ENCODE results near the gene POLR2C. TPM values are rescaled to one million over a fixed set of nuclear protein-coding genes. Genes with fewer than 3 reads are reported as not detected.

POLR2C gene
- total and polyA plus RNA-seq, 2 of the 13 experiments (the other 11 are each of a cell fraction or from before 2014, with no cell fraction given): 104 to 216 TPM

DNA sequence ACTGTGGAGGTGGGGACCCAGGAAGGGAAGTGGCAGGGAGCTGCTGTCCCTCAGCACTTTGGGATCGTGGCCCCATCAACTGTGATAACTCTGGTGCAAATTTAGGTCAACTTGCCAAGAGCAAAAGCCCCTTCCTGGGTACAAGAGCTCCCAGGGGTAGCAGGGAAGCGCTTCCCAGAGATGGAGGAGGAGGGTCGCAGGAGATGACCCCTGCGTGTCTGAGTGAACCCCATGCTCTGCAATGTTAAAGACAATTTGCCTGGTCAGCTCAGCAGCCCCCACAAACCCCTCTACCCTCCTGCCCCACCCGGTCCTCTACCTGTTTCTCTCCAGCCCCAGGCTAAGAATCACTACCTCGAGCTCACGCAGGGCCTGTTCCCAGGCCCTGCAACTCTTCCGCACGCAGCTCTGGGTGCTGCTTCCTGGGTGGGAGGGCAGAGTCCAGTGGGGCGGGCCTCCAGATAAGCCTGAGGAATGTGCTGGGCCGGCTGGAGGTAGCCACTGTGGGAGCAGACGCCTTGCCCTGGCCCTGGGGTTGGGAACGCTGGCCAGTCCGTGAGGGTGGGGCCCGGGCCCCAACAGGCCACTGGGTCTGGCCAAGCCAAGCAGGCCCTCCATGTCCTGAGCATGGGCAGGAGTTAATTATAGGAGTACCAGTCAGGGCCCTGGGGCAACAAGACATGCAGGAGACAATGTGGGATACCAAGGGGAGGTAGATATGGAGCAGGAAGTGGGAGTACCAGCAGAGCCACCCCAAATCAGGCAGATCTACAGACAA lies 17.7 kb downstream of the POLR2C start (continued):
- TF ChIP-seq NR1H2 (CRISPR knock-in tag; IDR thresholded peaks at IDR 0.05; ENCODE audit: borderline replicate concordance, low read depth) (no peak), ARNT2 (CRISPR knock-in tag; IDR thresholded peaks at IDR 0.05; ENCODE audit: low read depth) (peak; percentile 53; the same call in 1 of the 2 replicates), ZNF841 (CRISPR knock-in tag; IDR thresholded peaks at IDR 0.05; ENCODE audit: borderline replicate concordance) (no peak), ZNF383 (CRISPR knock-in tag; IDR thresholded peaks at IDR 0.05; ENCODE audit: borderline replicate concordance) (no peak), NFRKB (IDR thresholded peaks at IDR 0.05) (no peak), HES4 (CRISPR knock-in tag; IDR thresholded peaks at IDR 0.05; ENCODE audit: borderline replicate concordance) (no peak), MBNL3 (CRISPR knock-in tag; conservative IDR thresholded peaks at IDR 0.05) (no peak), TAF15 (IDR thresholded peaks at IDR 0.05; ENCODE audit: low read depth, low read length, poor library complexity, severe bottlenecking) (peak; percentile 63), ZNF33A (CRISPR knock-in tag; IDR thresholded peaks at IDR 0.05; ENCODE audit: borderline replicate concordance) (no peak), KLF15 (CRISPR knock-in tag; IDR thresholded peaks at IDR 0.05; ENCODE audit: borderline replicate concordance) (peak; percentile 30; the same call in 1 of the 2 replicates), ISX (CRISPR knock-in tag; conservative IDR thresholded peaks at IDR 0.05) (no peak), ZNF782 (CRISPR knock-in tag; IDR thresholded peaks at IDR 0.05; ENCODE audit: borderline replicate concordance) (no peak; the same call in 1 of the 2 replicates), FLYWCH1 (CRISPR knock-in tag; IDR thresholded peaks at IDR 0.05) (no peak), ZKSCAN5 (CRISPR knock-in tag; IDR thresholded peaks at IDR 0.05) (0 out of 2 replicates have a peak, but pooled peaks have one; percentile 44), NCOA5 (CRISPR knock-in tag; IDR thresholded peaks at IDR 0.05) (no peak), CAMTA2 (CRISPR knock-in tag; IDR thresholded peaks at IDR 0.05; ENCODE audit: borderline replicate concordance) (no peak), ZNF350 (CRISPR knock-in tag; IDR thresholded peaks at IDR 0.05; ENCODE audit: borderline replicate concordance, low read depth) (peak; percentile 65; the same call in 1 of the 2 replicates), RBAK (CRISPR knock-in tag; IDR thresholded peaks at IDR 0.05) (no peak), ZNF263 (CRISPR knock-in tag; IDR thresholded peaks at IDR 0.05) (no peak; the same call in 1 of the 2 replicates), MAFF (IDR thresholded peaks at IDR 0.05; ENCODE audit: low read depth, low read length) (no peak), MED13 (CRISPR knock-in tag; IDR thresholded peaks at IDR 0.05) (0 out of 2 replicates have a peak, but pooled peaks have one; percentile 9), ESRRA (CRISPR knock-in tag; IDR thresholded peaks at IDR 0.05; ENCODE audit: low read depth) (peak; percentile 75), ZNF891 (CRISPR knock-in tag; IDR thresholded peaks at IDR 0.05) (0 out of 2 replicates have a peak, but pooled peaks have one; percentile 12), FOXM1 (CRISPR knock-in tag; IDR thresholded peaks at IDR 0.05) (no peak), JUNB (CRISPR knock-in tag; IDR thresholded peaks at IDR 0.05; ENCODE audit: borderline replicate concordance) (no peak), ZNF124 (CRISPR knock-in tag; IDR thresholded peaks at IDR 0.05) (no peak)
- TF ChIP-seq, protein P1, sequence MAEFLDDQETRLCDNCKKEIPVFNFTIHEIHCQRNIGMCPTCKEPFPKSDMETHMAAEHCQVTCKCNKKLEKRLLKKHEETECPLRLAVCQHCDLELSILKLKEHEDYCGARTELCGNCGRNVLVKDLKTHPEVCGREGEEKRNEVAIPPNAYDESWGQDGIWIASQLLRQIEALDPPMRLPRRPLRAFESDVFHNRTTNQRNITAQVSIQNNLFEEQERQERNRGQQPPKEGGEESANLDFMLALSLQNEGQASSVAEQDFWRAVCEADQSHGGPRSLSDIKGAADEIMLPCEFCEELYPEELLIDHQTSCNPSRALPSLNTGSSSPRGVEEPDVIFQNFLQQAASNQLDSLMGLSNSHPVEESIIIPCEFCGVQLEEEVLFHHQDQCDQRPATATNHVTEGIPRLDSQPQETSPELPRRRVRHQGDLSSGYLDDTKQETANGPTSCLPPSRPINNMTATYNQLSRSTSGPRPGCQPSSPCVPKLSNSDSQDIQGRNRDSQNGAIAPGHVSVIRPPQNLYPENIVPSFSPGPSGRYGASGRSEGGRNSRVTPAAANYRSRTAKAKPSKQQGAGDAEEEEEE (CRISPR knock-in tag; IDR thresholded peaks at IDR 0.05; ENCODE audit: borderline replicate concordance): no peak
- TF ChIP-seq, protein P2, sequence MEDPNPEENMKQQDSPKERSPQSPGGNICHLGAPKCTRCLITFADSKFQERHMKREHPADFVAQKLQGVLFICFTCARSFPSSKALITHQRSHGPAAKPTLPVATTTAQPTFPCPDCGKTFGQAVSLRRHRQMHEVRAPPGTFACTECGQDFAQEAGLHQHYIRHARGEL (CRISPR knock-in tag; IDR thresholded peaks at IDR 0.05): no peak
- TF ChIP-seq, protein P3, sequence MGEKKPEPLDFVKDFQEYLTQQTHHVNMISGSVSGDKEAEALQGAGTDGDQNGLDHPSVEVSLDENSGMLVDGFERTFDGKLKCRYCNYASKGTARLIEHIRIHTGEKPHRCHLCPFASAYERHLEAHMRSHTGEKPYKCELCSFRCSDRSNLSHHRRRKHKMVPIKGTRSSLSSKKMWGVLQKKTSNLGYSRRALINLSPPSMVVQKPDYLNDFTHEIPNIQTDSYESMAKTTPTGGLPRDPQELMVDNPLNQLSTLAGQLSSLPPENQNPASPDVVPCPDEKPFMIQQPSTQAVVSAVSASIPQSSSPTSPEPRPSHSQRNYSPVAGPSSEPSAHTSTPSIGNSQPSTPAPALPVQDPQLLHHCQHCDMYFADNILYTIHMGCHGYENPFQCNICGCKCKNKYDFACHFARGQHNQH (CRISPR knock-in tag; IDR thresholded peaks at IDR 0.05): 0 out of 2 replicates have a peak, but pooled peaks have one; percentile 55
